GM12872 (cell line): ENCODE measurements around the gene IL12RB1.
A peak's percentile ranks its signal among the peaks of the same experiment; 100 is the strongest.

Experiments used
- TF ChIP-seq, protein P1 (sequence below): IDR thresholded peaks from 3 replicates; pipeline ENCODE4 v1.5.1; 2011; ENCODE audit warnings: low read depth, mild to moderate bottlenecking, low read length, moderate library complexity; ENCODE audit not compliant: insufficient read depth

The IL12RB1 gene

DNA sequence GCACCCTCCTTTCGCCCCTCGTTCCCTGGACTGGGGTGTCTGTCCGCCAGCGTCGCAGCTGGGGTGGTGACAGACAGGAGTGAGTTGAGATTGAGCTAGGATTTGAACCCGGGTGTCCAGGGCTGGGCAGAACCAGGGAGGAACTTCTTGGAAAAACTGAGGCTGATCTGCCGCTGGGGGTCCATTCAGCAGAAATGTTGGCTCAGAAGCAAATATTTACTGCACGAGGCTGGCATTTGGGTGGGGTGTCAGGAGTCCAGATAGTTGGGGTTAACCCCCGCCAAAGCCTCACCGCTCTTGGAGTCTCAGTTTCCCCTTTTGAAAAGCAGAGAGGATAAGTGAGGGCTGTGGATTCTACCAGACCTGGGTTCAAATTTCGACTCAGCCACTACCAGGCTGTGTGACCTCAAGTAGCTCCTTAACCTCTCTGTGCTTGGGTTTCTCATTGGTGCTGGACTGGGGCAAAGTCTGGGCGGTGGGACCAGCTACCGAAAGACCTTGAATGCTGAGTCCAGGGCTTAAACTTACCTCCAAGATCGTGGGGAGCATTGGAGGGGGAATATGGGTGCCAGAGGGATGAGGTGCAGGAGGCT lies 31.8 kb upstream of the IL12RB1 start:
- TF ChIP-seq, protein P1, sequence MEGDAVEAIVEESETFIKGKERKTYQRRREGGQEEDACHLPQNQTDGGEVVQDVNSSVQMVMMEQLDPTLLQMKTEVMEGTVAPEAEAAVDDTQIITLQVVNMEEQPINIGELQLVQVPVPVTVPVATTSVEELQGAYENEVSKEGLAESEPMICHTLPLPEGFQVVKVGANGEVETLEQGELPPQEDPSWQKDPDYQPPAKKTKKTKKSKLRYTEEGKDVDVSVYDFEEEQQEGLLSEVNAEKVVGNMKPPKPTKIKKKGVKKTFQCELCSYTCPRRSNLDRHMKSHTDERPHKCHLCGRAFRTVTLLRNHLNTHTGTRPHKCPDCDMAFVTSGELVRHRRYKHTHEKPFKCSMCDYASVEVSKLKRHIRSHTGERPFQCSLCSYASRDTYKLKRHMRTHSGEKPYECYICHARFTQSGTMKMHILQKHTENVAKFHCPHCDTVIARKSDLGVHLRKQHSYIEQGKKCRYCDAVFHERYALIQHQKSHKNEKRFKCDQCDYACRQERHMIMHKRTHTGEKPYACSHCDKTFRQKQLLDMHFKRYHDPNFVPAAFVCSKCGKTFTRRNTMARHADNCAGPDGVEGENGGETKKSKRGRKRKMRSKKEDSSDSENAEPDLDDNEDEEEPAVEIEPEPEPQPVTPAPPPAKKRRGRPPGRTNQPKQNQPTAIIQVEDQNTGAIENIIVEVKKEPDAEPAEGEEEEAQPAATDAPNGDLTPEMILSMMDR, result no peak

DNA sequence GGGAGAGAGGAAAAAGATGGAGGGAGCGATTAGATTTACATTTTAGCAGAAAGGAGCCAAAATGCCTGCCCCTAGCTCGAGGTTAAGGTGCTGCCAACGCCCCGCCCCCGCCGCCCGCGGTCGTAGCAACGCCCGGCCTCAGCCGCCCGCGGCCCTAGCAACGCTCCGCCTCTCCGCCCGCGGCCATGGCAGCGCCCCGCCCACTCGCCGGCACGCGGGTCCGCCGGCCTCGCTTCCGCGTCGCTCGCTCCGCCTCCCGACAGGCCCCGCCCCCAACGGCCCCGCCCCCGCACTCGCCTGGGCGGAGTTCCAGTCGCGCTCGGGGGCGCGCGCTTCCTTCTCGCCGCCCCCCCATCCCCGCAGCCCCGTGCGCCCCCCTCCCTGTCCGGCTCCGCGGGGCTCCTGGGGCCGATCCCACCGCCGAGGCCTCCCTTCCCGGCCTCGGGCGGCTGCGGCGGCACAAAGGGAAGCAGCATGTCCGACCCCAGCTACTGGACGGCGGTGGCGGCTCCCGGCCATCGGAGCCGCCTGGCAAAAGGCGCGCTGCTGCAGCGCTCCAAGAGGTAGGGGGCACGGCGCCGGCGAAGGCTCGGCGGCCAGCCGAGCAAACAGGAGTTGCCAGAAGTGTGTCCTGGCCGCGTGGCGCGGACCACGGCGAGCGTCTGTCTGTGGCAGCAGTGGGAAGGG lies 31.1 kb upstream of the IL12RB1 start:
- TF ChIP-seq, protein P1, result 0 out of 3 replicates have a peak, but pooled peaks have one; percentile 5

DNA sequence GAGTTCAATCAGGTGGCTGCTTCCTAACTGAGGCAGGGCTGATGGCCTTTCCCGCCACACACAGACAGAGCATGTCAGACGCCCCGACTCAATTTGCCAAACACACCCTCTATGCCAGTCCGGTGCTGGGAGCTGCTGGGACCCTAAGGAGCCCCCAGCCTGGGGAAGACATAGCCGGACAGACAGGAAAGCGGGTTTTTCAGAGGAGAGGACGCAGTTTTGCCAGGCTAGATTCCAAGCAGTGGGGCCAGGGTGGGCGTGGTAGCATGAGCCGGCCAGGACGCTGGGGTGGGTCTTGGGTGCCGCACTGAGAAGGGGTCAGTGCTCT lies 30.6 kb upstream of the IL12RB1 start:
- TF ChIP-seq, protein P1, result no peak

DNA sequence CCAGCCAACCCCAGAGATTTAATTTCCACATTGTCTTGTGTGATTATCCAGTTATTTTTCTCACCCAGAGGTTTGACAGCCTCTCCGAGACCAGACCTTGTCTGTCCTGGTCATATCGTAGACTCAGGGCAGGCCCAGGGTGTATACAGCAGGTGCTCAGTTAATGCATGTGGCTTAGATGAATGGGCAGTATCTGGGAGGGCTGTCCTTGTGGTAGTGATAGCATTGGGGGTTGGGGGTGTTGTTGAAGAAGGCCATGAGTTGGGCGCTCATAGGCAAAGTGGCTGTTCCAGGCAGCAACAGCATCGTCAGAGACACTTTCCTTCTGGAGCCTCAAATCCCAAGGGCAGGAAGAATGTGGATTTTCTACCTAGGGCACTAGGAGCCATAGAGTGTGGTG lies 27.7 kb upstream of the IL12RB1 start:
- TF ChIP-seq, protein P1, result no peak

DNA sequence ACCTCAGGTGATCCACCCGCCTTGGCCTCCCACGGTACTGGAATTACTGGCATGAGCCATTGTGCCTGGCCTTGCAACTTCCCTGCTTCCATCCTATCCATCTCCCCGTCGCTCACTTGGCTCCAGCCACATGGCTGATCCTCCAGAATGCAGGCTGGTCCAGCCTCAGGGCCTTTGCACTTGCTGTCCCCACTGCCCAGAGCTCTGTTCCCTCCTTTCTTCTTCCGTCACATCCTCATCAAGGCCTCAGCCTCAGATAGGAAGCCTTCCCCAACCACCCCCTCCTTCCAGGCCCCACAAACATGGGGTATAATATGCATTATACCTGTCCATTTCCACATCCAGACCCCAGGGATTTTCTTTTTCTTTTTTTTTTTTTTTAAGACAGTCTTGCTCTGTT lies 27.1 kb upstream of the IL12RB1 start:
- TF ChIP-seq, protein P1, result no peak

DNA sequence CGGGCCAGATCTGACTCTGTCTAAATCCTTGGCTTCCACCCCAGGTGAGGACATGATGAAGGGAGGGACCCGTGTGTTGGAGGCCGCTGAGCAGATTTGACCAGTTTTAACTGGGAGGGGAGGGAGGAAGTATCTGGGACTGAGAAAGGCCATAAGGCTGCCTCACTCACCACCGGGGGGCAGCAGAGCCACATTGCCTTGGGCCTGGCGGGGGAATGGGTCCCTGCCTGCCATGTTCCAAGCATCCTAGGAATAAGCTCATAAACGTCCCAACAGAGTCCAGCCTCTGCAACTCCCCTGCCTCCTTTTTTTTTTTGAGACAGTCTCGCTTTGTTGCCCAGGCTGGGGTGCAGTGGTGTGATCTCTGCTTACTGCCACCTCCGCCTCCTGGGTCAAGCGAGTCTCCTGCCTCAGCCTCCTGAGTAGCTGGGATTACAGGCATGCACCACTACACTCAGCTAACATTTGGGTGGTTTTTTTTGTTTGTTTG lies 26.3 kb upstream of the IL12RB1 start:
- TF ChIP-seq, protein P1, result peak; percentile 93

DNA sequence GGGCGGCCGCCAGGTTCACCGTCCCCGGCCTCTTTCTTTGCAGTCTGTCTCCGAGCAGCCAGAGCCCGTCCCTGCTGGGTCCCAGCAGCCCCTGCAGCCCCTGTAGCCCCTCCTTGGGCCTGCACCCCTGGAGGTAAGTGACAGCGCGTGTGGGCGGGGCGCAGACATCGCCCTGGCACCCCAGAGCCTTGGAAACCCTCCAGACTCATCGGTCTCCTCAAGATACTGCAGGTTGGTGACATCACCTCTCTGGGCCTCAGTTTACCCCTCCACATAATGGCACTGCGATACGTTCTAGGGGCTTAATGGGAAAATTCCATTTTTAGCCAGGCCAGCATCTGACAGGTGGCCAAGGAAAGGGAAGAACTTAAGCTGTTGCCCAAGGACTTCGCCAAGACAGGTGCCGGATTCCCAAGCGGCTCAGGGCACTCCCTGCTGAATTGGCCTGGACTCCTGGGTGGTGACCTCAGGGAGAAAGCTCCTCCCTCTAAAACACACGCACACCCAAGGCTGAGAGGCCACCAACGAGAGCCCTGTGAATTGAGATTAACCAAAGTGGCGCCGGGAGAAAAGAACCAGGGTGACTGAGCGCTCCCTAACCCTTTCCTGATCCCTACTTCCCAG lies 24.0 kb upstream of the IL12RB1 start:
- TF ChIP-seq, protein P1, result no peak
